CD4-positive, CD25-positive, alpha-beta regulatory T cell (primary cell): ENCODE results near the gene TAF1D. TPM values are rescaled to one million over a fixed set of nuclear protein-coding genes. Genes with fewer than 3 reads are reported as not detected.

ENCODE experiments used
- ATAC-seq, 2 donors: fragments of 150-1000 bp; cut with Tn5 transposase; one replicate each; pipeline ENCODE4 v1.10.0; 2021; ENCODE audit warnings: low read depth in 2 of 2, moderate number of reproducible peaks in 2 of 2, moderate library complexity in 1 of 2
- DNase-seq, 3 donors: peaks; one replicate each; pipeline versions ENCODE4 v3.0.0 to v3.0.0-alpha.2; 2012 to 2022; ENCODE audit warnings: mixed read lengths in 1 of 3
- H3K27ac ChIP-seq: one replicate; pipeline ENCODE4 v1.7.0; 2013; ENCODE audit warnings: mild to moderate bottlenecking, low read length; ENCODE audit not compliant: insufficient read depth, poor library complexity, severe bottlenecking
- H3K27me3 ChIP-seq: one replicate; pipeline ENCODE4 v1.7.0; 2013; ENCODE audit warnings: low read length; ENCODE audit not compliant: control insufficient read depth, insufficient read depth
- H3K36me3 ChIP-seq: one replicate; pipeline ENCODE4 v1.7.0; 2013; ENCODE audit warnings: mild to moderate bottlenecking, low read length, moderate library complexity; ENCODE audit not compliant: control insufficient read depth, insufficient read depth
- H3K4me1 ChIP-seq: 2 replicates; pipeline ENCODE4 v1.7.0; 2013; ENCODE audit warnings: mild to moderate bottlenecking, low read length; ENCODE audit not compliant: insufficient read depth, control insufficient read depth, poor library complexity, severe bottlenecking
- H3K4me3 ChIP-seq: one replicate; pipeline ENCODE4 v1.7.0; 2013; ENCODE audit warnings: low read depth, mild to moderate bottlenecking, low read length, moderate library complexity
- H3K9me3 ChIP-seq, 2 experiments: 1 replicate in 1 of 2; 2 replicates in 1 of 2; pipeline ENCODE4 v1.7.0; 2013; ENCODE audit warnings: low read length in 2 of 2, mild to moderate bottlenecking in 1 of 2, moderate library complexity in 1 of 2; ENCODE audit not compliant: control insufficient read depth in 2 of 2
- H3K27ac Mint-ChIP-seq, 3 donors: one replicate each; pipeline ENCODE4 v1.8.0; 2020 to 2022; ENCODE audit warnings: mild to moderate bottlenecking in 3 of 3, mixed read lengths in 3 of 3, moderate library complexity in 2 of 3
- H3K27me3 Mint-ChIP-seq: one replicate; pipeline ENCODE4 v1.8.0; 2022; ENCODE audit warnings: mild to moderate bottlenecking, mixed read lengths
- H3K36me3 Mint-ChIP-seq: one replicate; pipeline ENCODE4 v1.8.0; 2020; ENCODE audit warnings: mixed read lengths
- H3K4me1 Mint-ChIP-seq, 4 donors: one replicate each; pipeline ENCODE4 v1.8.0; 2020 to 2022; ENCODE audit warnings: mixed read lengths in 4 of 4, mild to moderate bottlenecking in 1 of 4
- H3K4me3 Mint-ChIP-seq, 4 donors: one replicate each; pipeline ENCODE4 v1.8.0; 2020 to 2022; ENCODE audit warnings: mild to moderate bottlenecking in 4 of 4, mixed read lengths in 4 of 4, moderate library complexity in 3 of 4
- H3K9me3 Mint-ChIP-seq, 7 donors: one replicate each; pipeline ENCODE4 v1.8.0; 2020 to 2022; ENCODE audit warnings: mixed read lengths in 7 of 7, mild to moderate bottlenecking in 3 of 7, moderate library complexity in 2 of 7
- polyA plus RNA-seq, 4 donors: library from polyadenylated mRNA; unstranded; fragments of 300-500 nt; fragmentation: Illumina TruSeq; gene quantifications; one replicate each; pipeline ENCODE4 v1.2.3, GENCODE V29; 2021
- total RNA-seq: library from RNA; stranded (reverse); gene quantifications from one replicate; pipeline ENCODE4 v1.2.3, GENCODE V29; 2022

TAF1D gene
- total and polyA plus RNA-seq, 5 donors from 2014 or later, result 18.2 to 162 (median 19.7) TPM

GRCh38 chr11:93717501-93717900 is 23.8 kb downstream of the TAF1D start:
- Histone ChIP-seq H3K4me3 (no peak overlapping the region), H3K4me1 (peaks cover 11% of the 10 kb centered on the region), H3K27me3 (no peaks in the 10 kb centered on the region), H3K27ac (no peak overlapping the region), H3K9me3 (no peaks in the 10 kb centered on the region), H3K36me3 (peaks cover 25% of the 10 kb centered on the region)
- DNase-seq (no peak), ATAC-seq (no peak)
- peak overlapping the region in 2 of 3 donors; percentile 86 to 91 for H3K27ac Mint-ChIP-seq
- peaks cover 0 to 5% (median 0%) of the 10 kb centered on the region in 7 donors for H3K9me3 Mint-ChIP-seq
- no peaks in the 10 kb centered on the region for H3K27me3 Mint-ChIP-seq
- no peak overlapping the region for H3K4me3 Mint-ChIP-seq
- H3K36me3 Mint-ChIP-seq, result peaks cover 55% of the 10 kb centered on the region
- peaks cover 15 to 29% (median 24%) of the 10 kb centered on the region in 4 donors for H3K4me1 Mint-ChIP-seq

- H3K4me1 ChIP-seq, result peaks cover 11% of the 10 kb centered on the region
- no peak for ATAC-seq
- H3K27ac ChIP-seq, result no peak overlapping the region
- no peaks in the 10 kb centered on the region for H3K9me3 ChIP-seq
- peaks cover 22% of the 10 kb centered on the region for H3K36me3 ChIP-seq
- Mint-ChIP-seq H3K9me3 (peaks cover 0 to 5% (median 5%) of the 10 kb centered on the region in 7 donors), H3K4me1 (peaks cover 15 to 30% (median 23%) of the 10 kb centered on the region in 4 donors), H3K27me3 (no peaks in the 10 kb centered on the region), H3K4me3 (no peak overlapping the region), H3K27ac (peak overlapping the region in 1 of 3 donors; percentile 52), H3K36me3 (peaks cover 59% of the 10 kb centered on the region)
- no peak for DNase-seq
- H3K27me3 ChIP-seq, result no peaks in the 10 kb centered on the region
- no peak overlapping the region for H3K4me3 ChIP-seq
Observed at GRCh38 chr11:93715797-93716396, 25.4 kb downstream of the TAF1D start.

GRCh38 chr11:93712678-93713077 is 28.6 kb downstream of the TAF1D start:
- Mint-ChIP-seq H3K9me3 (peaks cover 1 to 28% (median 8%) of the 10 kb centered on the region in 7 donors), H3K27me3 (no peaks in the 10 kb centered on the region), H3K36me3 (peaks cover 85% of the 10 kb centered on the region), H3K4me3 (no peak overlapping the region), H3K4me1 (peaks cover 8 to 20% (median 14%) of the 10 kb centered on the region in 4 donors), H3K27ac (peak overlapping the region in 2 of 3 donors; percentile 87 to 94)
- no peak for ATAC-seq
- Histone ChIP-seq H3K4me1 (peaks cover under 1% of the 10 kb centered on the region), H3K27ac (no peak overlapping the region), H3K27me3 (no peaks in the 10 kb centered on the region), H3K36me3 (peaks cover 51% of the 10 kb centered on the region), H3K4me3 (no peak overlapping the region), H3K9me3 (peaks cover 9 to 11% of the 10 kb centered on the region in 2 experiments)
- no peak for DNase-seq

- no peaks in the 10 kb centered on the region for H3K27me3 Mint-ChIP-seq
- DNase-seq (no peak), ATAC-seq (no peak)
- Histone ChIP-seq H3K27me3 (no peaks in the 10 kb centered on the region), H3K9me3 (peaks cover 9 to 11% of the 10 kb centered on the region in 2 experiments), H3K4me3 (no peak overlapping the region), H3K27ac (no peak overlapping the region), H3K4me1 (no peaks in the 10 kb centered on the region), H3K36me3 (peaks cover 51% of the 10 kb centered on the region)
- peaks cover 5 to 17% (median 12%) of the 10 kb centered on the region in 4 donors for H3K4me1 Mint-ChIP-seq
- no peak overlapping the region for H3K4me3 Mint-ChIP-seq
- peaks cover 1 to 28% (median 8%) of the 10 kb centered on the region in 7 donors for H3K9me3 Mint-ChIP-seq
- no peak overlapping the region for H3K27ac Mint-ChIP-seq
- peaks cover 80% of the 10 kb centered on the region for H3K36me3 Mint-ChIP-seq
Observed at GRCh38 chr11:93710239-93710638, 31.1 kb downstream of the TAF1D start.

- no peak for DNase-seq
- H3K4me1 Mint-ChIP-seq, result peaks cover 0 to 9% (median 8%) of the 10 kb centered on the region in 4 donors
- peaks cover 57% of the 10 kb centered on the region for H3K36me3 Mint-ChIP-seq
- no peaks in the 10 kb centered on the region for H3K27me3 Mint-ChIP-seq
- no peak overlapping the region for H3K27ac Mint-ChIP-seq
- H3K27me3 ChIP-seq, result no peaks in the 10 kb centered on the region
- H3K4me1 ChIP-seq, result no peaks in the 10 kb centered on the region
- H3K9me3 ChIP-seq, result no peaks in the 10 kb centered on the region
- H3K9me3 Mint-ChIP-seq, result peaks cover 0 to 9% (median 2%) of the 10 kb centered on the region in 7 donors
- no peak overlapping the region for H3K27ac ChIP-seq
- no peak overlapping the region for H3K4me3 ChIP-seq
- peaks cover 41% of the 10 kb centered on the region for H3K36me3 ChIP-seq
- no peak for ATAC-seq
- no peak overlapping the region for H3K4me3 Mint-ChIP-seq
Observed at GRCh38 chr11:93704237-93704636, 37.1 kb downstream of the TAF1D start.

- H3K4me1 Mint-ChIP-seq, result peaks cover 0 to 12% (median 7%) of the 10 kb centered on the region in 4 donors
- Histone ChIP-seq H3K9me3 (no peaks in the 10 kb centered on the region), H3K27ac (no peak overlapping the region), H3K27me3 (no peaks in the 10 kb centered on the region), H3K4me3 (no peak overlapping the region), H3K36me3 (peaks cover 55% of the 10 kb centered on the region), H3K4me1 (no peaks in the 10 kb centered on the region)
- H3K27me3 Mint-ChIP-seq, result no peaks in the 10 kb centered on the region
- no peak overlapping the region for H3K27ac Mint-ChIP-seq
- DNase-seq (no peak), ATAC-seq (no peak)
- H3K9me3 Mint-ChIP-seq, result no peaks in the 10 kb centered on the region
- peaks cover 65% of the 10 kb centered on the region for H3K36me3 Mint-ChIP-seq
- no peak overlapping the region for H3K4me3 Mint-ChIP-seq
Observed at GRCh38 chr11:93700830-93701229, 40.5 kb downstream of the TAF1D start.

GRCh38 chr11:93697611-93698010 is 43.7 kb downstream of the TAF1D start:
- no peak overlapping the region for H3K4me3 ChIP-seq
- peaks cover 0 to 5% (median 0%) of the 10 kb centered on the region in 4 donors for H3K4me1 Mint-ChIP-seq
- H3K36me3 ChIP-seq, result peaks cover 60% of the 10 kb centered on the region
- H3K27me3 ChIP-seq, result no peaks in the 10 kb centered on the region
- no peak for ATAC-seq
- no peaks in the 10 kb centered on the region for H3K9me3 Mint-ChIP-seq
- H3K27me3 Mint-ChIP-seq, result no peaks in the 10 kb centered on the region
- H3K4me1 ChIP-seq, result no peaks in the 10 kb centered on the region
- no peak overlapping the region for H3K27ac Mint-ChIP-seq
- H3K27ac ChIP-seq, result no peak overlapping the region
- H3K9me3 ChIP-seq, result no peaks in the 10 kb centered on the region
- no peak overlapping the region for H3K4me3 Mint-ChIP-seq
- peaks cover 71% of the 10 kb centered on the region for H3K36me3 Mint-ChIP-seq
- DNase-seq, result no peak

GRCh38 chr11:93694557-93694956 is 46.7 kb downstream of the TAF1D start:
- no peak overlapping the region for H3K4me3 ChIP-seq
- no peaks in the 10 kb centered on the region for H3K9me3 ChIP-seq
- no peaks in the 10 kb centered on the region for H3K27me3 Mint-ChIP-seq
- no peak for ATAC-seq
- H3K4me3 Mint-ChIP-seq, result no peak overlapping the region
- H3K36me3 Mint-ChIP-seq, result peaks cover 64% of the 10 kb centered on the region
- H3K27ac ChIP-seq, result no peak overlapping the region
- H3K27me3 ChIP-seq, result no peaks in the 10 kb centered on the region
- no peak overlapping the region for H3K27ac Mint-ChIP-seq
- no peaks in the 10 kb centered on the region for H3K4me1 ChIP-seq
- H3K9me3 Mint-ChIP-seq, result no peaks in the 10 kb centered on the region
- peaks cover 0 to 5% (median 0%) of the 10 kb centered on the region in 4 donors for H3K4me1 Mint-ChIP-seq
- DNase-seq, result no peak
- peaks cover 73% of the 10 kb centered on the region for H3K36me3 ChIP-seq
